RWPE2 (cell line): Measurements from ENCODE around the gene ZNF532.

Experiments
- ATAC-seq: fragments of 200-7000 bp; cut with Tn5 transposase; 3 replicates; pipeline ENCODE4 v1.9.1; 2021; ENCODE audit warnings: low read depth
- DNase-seq: peaks from one replicate; pipeline ENCODE4 v3.0.0-alpha.2; 2020; ENCODE audit warnings: low spot score
- H3K27ac ChIP-seq: fragments of 450-650 bp; 2 replicates; pipeline ENCODE4 v1.5.1; 2017; ENCODE audit warnings: mild to moderate bottlenecking; ENCODE audit not compliant: poor library complexity, severe bottlenecking
- H3K27me3 ChIP-seq: fragments of 250-450 bp; sonication (Bioruptor Pico); 2 replicates; pipeline ENCODE4 v1.5.1; 2021; ENCODE audit warnings: mild to moderate bottlenecking, moderate library complexity; ENCODE audit not compliant: insufficient read depth, poor library complexity, severe bottlenecking
- H3K36me3 ChIP-seq: fragments of 250-450 bp; sonication (Bioruptor Pico); 2 replicates; pipeline ENCODE4 v1.5.1; 2020; ENCODE audit warnings: low read depth, mild to moderate bottlenecking, moderate library complexity
- H3K4me1 ChIP-seq: fragments of 250-450 bp; sonication (Bioruptor Pico); 2 replicates; pipeline ENCODE4 v1.5.1; 2021; ENCODE audit warnings: mild to moderate bottlenecking, moderate library complexity; ENCODE audit not compliant: insufficient read depth, poor library complexity, severe bottlenecking
- H3K4me3 ChIP-seq: fragments of 250-450 bp; sonication (Bioruptor Pico); 2 replicates; pipeline ENCODE4 v1.5.1; 2021; ENCODE audit warnings: mild to moderate bottlenecking, moderate library complexity; ENCODE audit not compliant: severe bottlenecking
- H3K9me3 ChIP-seq: fragments of 250-450 bp; sonication (Bioruptor Pico); 2 replicates; pipeline ENCODE4 v1.5.1; 2021; ENCODE audit warnings: mild to moderate bottlenecking, moderate library complexity; ENCODE audit not compliant: severe bottlenecking
- TF ChIP-seq, protein P1 (sequence below): fragments of 450-650 bp; IDR thresholded peaks from one replicate; pipeline ENCODE4 v1.5.1; 2017; ENCODE audit warnings: mild to moderate bottlenecking, moderate library complexity; ENCODE audit not compliant: poor library complexity, severe bottlenecking

Gene ZNF532

DNA sequence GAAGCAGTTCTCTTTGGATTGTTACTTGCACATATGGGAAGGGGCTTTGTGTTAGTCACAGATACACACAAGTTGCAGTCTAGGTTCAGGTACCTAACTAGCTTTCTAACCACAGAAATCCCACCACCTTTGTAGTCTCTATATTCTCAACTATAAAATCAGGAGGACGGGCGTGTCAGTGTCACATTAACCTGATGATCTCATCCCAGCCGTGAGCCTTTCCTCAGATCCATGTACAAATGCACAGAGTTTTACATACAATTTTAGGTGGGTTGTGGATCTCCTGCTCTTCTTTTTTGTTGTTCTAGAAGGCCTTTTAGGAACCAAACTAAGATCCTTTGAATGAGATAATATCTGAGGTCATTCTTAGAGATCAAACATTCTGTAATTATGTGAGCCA lies 94.0 kb downstream of the ZNF532 start:
- Histone ChIP-seq H3K27ac (no peak overlapping the region), H3K36me3 (peaks cover 6% of the 10 kb centered on the region), H3K4me1 (no peaks in the 10 kb centered on the region), H3K27me3 (no peaks in the 10 kb centered on the region), H3K4me3 (no peak overlapping the region), H3K9me3 (no peaks in the 10 kb centered on the region)
- TF ChIP-seq, protein P1, sequence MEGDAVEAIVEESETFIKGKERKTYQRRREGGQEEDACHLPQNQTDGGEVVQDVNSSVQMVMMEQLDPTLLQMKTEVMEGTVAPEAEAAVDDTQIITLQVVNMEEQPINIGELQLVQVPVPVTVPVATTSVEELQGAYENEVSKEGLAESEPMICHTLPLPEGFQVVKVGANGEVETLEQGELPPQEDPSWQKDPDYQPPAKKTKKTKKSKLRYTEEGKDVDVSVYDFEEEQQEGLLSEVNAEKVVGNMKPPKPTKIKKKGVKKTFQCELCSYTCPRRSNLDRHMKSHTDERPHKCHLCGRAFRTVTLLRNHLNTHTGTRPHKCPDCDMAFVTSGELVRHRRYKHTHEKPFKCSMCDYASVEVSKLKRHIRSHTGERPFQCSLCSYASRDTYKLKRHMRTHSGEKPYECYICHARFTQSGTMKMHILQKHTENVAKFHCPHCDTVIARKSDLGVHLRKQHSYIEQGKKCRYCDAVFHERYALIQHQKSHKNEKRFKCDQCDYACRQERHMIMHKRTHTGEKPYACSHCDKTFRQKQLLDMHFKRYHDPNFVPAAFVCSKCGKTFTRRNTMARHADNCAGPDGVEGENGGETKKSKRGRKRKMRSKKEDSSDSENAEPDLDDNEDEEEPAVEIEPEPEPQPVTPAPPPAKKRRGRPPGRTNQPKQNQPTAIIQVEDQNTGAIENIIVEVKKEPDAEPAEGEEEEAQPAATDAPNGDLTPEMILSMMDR, result no peak
- ATAC-seq (no peak), DNase-seq (no peak)

DNA sequence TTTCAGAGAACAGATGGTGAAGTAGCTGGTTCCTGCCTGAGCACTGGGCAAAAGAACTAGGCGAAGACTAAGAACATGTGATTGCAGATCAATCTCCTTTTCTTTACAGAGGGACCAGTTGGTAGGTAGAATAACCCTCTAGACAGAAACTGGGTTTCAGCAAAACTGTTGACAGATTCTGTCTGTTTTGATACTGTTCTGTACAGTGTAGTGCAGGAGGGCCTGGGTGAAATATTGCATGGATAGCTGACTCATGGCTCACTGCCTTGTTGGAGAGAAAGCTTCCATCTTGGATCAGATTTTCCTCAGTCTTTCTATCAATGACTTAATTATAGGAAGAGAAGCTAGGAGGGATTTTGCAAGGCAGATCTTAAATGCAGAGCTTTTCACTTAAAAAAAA lies 95.8 kb downstream of the ZNF532 start:
- H3K27me3 ChIP-seq, result no peaks in the 10 kb centered on the region
- no peak for ATAC-seq
- H3K4me1 ChIP-seq, result no peaks in the 10 kb centered on the region
- H3K27ac ChIP-seq, result no peak overlapping the region
- no peaks in the 10 kb centered on the region for H3K9me3 ChIP-seq
- no peak for DNase-seq
- TF ChIP-seq, protein P1, result no peak
- H3K4me3 ChIP-seq, result no peak overlapping the region
- H3K36me3 ChIP-seq, result no peaks in the 10 kb centered on the region

DNA sequence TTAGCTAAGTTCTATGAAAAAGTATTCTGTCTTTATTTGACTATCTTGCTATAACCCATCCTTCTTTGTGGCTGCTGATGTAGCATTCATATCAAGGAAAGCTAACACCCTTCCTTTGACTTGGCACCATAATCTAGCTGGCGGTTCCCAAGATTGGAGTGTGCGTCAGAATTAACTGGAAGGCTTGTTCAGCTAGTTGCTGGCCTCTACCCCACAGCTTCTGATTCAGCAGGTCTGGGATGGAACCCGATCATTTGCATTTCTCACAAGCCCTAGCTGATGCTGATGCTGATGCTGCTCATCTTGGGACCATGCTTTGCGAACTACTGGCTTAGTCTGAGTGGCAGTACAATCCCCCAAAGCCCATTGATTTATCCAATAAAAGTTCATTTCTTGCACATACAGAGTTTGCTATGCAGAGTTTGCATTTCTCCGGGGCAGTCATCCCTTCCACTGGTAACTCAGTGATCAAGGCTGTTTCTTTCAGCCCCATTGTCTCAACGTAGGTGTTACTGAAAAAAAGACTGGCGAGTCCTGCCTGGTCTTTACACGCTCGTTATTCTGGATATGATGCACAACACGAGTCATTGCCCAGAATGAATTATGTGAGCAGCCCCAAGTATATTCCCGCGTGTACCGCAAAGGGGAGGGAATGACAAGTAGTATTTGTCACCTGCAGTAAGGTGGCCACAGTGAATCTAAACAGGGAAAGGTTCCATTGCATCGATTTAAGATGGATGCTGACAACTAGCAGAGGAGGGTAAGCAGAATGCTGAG lies 96.5 kb downstream of the ZNF532 start:
- TF ChIP-seq, protein P1, result no peak

DNA sequence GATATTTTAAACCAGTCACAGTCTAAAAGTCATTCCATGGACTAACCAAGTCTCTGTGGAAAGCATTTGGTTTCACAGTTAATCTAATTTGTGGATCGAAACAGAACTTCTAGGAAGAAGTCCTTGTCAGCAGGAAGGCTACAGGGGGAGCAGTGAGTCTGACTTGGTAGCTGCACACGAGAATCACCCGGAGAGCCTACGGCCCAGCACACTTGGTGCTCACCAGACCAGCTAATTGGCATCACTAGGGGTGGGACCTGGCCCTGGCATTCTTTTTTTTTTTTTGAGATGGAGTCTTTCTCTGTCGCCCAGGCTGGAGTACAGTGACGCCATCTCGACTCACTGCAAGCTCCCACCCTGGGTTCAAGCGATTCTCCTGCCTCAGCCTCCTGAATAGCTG lies 97.7 kb downstream of the ZNF532 start:
- ATAC-seq (no peak), DNase-seq (no peak)
- Histone ChIP-seq H3K4me3 (no peak overlapping the region), H3K36me3 (no peaks in the 10 kb centered on the region; the same call in 1 of the 2 replicates), H3K27me3 (no peaks in the 10 kb centered on the region), H3K9me3 (no peaks in the 10 kb centered on the region), H3K4me1 (no peaks in the 10 kb centered on the region), H3K27ac (no peak overlapping the region)
- TF ChIP-seq, protein P1, result no peak

More for the DNA sequence above, 96.5 kb downstream of the ZNF532 start:
- ATAC-seq (no peak), DNase-seq (no peak)
- no peaks in the 10 kb centered on the region for H3K4me1 ChIP-seq
- no peaks in the 10 kb centered on the region for H3K9me3 ChIP-seq
- H3K27me3 ChIP-seq, result no peaks in the 10 kb centered on the region
- H3K36me3 ChIP-seq, result no peaks in the 10 kb centered on the region
- no peak overlapping the region for H3K4me3 ChIP-seq
- no peak overlapping the region for H3K27ac ChIP-seq
